GM12878 (cell line): ENCODE measurements around the gene STARD10. TPM values are rescaled to one million over a fixed set of nuclear protein-coding genes. Genes with fewer than 3 reads are reported as not detected.

Experiments used
- ATAC-seq: fragments of 200-7000 bp; cut with Tn5 transposase; 3 replicates; pipeline ENCODE4 v1.9.1; 2020; ENCODE audit warnings: mild to moderate bottlenecking, moderate library complexity
- BruUV-seq: library from RNA; stranded (reverse); fragments of 400-500 nt; replicated peaks from 2 replicates; lab custom pipeline; 2021; lab: Mats Ljungman, UMichigan
- CTCF ChIA-PET: fragments of 300-600 bp; sonication (Branson Sonifier 250); formaldehyde crosslinking; extraction: SDS; loops from one replicate; lab custom pipeline; 2021; ENCODE audit warnings: inconsistent platforms; lab: Yijun Ruan, JAX
- POLR2A ChIA-PET: fragments of 350-600 bp; formaldehyde crosslinking; extraction: SDS; loops from one replicate; lab custom pipeline; 2021; ENCODE audit warnings: inconsistent platforms; lab: Charles Lee
- RAD21 ChIA-PET: fragments of 300-600 bp; sonication (Branson Sonifier 250); formaldehyde crosslinking; loops from one replicate; lab custom pipeline; 2023; ENCODE audit warnings: antibody characterized with exemption; ENCODE audit not compliant: unreplicated experiment; lab: Charles Lee
- SMC1A ChIA-PET: fragments of 300-600 bp; sonication (Branson Sonifier 250); formaldehyde crosslinking; loops from one replicate; lab custom pipeline; 2023; ENCODE audit not compliant: unreplicated experiment, uncharacterized antibody; lab: Charles Lee
- DNase-seq: peaks from one replicate; pipeline ENCODE4 v3.0.0-alpha.2; 2011; ENCODE audit warnings: low read depth, low spot score
- FAIRE-seq: peaks from 3 replicates; lab custom pipeline; 2011; peaks lifted over from hg19 to GRCh38; lab: Jason Lieb, UNC
- H2AFZ ChIP-seq: 2 replicates; pipeline ENCODE4 v1.6.0; 2011; ENCODE audit warnings: low read depth, low read length, control low read depth; ENCODE audit not compliant: control insufficient read depth
- H3K27ac ChIP-seq: 2 replicates; pipeline ENCODE4 v1.5.1; 2011; ENCODE audit warnings: control low read depth; ENCODE audit not compliant: control insufficient read depth, insufficient read depth
- H3K27me3 ChIP-seq, 2 experiments: replicated peaks in 1 of 2; 2 replicates each; pipeline versions ENCODE4 v1.6.0 to v1.6.1; 2011; ENCODE audit warnings: low read length in 1 of 2; ENCODE audit not compliant: control insufficient read depth in 2 of 2, insufficient read depth in 2 of 2
- H3K36me3 ChIP-seq, 2 experiments: 2 replicates each; pipeline ENCODE4 v1.5.1; 2011; ENCODE audit warnings: low read length in 1 of 2; ENCODE audit not compliant: control insufficient read depth in 2 of 2, insufficient read depth in 2 of 2
- H3K4me1 ChIP-seq: 2 replicates; pipeline ENCODE4 v1.6.1; 2011; ENCODE audit warnings: mild to moderate bottlenecking, low read length, moderate library complexity, mixed read lengths; ENCODE audit not compliant: control insufficient read depth, insufficient read depth
- H3K4me2 ChIP-seq: 2 replicates; pipeline ENCODE4 v1.6.0; 2011; ENCODE audit warnings: control low read depth; ENCODE audit not compliant: control insufficient read depth, insufficient read depth
- H3K4me3 ChIP-seq: fragments of 200-600 bp; sonication (generic); 2 replicates; pipeline ENCODE4 v1.5.1; 2016
- H3K79me2 ChIP-seq: 2 replicates; pipeline ENCODE4 v1.6.0; 2011; ENCODE audit warnings: low read length; ENCODE audit not compliant: control insufficient read depth, insufficient read depth
- H3K9ac ChIP-seq: 2 replicates; pipeline ENCODE4 v1.8.0; 2011; ENCODE audit warnings: low read length, control low read depth, mixed read lengths; ENCODE audit not compliant: control insufficient read depth, insufficient read depth
- H3K9me3 ChIP-seq: replicated peaks from 3 replicates; pipeline ENCODE4 v1.5.1; 2011; ENCODE audit warnings: mild to moderate bottlenecking, low read length; ENCODE audit not compliant: control insufficient read depth, insufficient read depth
- H4K20me1 ChIP-seq: 2 replicates; pipeline ENCODE4 v1.6.0; 2011; ENCODE audit not compliant: control insufficient read depth, insufficient read depth
- CREM ChIP-seq: IDR thresholded peaks from 2 replicates; pipeline ENCODE4 v1.6.1; 2014; ENCODE audit warnings: antibody characterized with exemption, low read depth
- EP300 ChIP-seq, 2 experiments: fragments of 150-350 bp in 1 of 2; IDR thresholded peaks; 2 replicates each; pipeline ENCODE4 v1.6.1; 2011 to 2012; ENCODE audit warnings: low read depth in 2 of 2, low read length in 2 of 2, borderline replicate concordance in 1 of 2, improper control_type of control experiment in 1 of 2, inconsistent platforms in 1 of 2; ENCODE audit not compliant: control insufficient read depth in 1 of 2
- ETV6 ChIP-seq, 2 experiments: fragments of 450-650 bp in 1 of 2; IDR thresholded peaks in 1 of 2; conservative IDR thresholded peaks in 1 of 2; 2 replicates each; pipeline ENCODE4 v1.6.1; 2014; ENCODE audit warnings: antibody characterized with exemption in 1 of 2, borderline replicate concordance in 1 of 2, low read depth in 1 of 2, mild to moderate bottlenecking in 1 of 2, moderate library complexity in 1 of 2
- KDM1A ChIP-seq: fragments of 200-600 bp; sonication (generic); IDR thresholded peaks from 2 replicates; pipeline ENCODE4 v1.6.1; 2016; ENCODE audit warnings: borderline replicate concordance
- NBN ChIP-seq: fragments of 450-650 bp; IDR thresholded peaks from 2 replicates; pipeline ENCODE4 v1.6.1; 2016
- NFYB ChIP-seq: IDR thresholded peaks from 2 replicates; pipeline ENCODE4 v1.6.1; 2011; ENCODE audit warnings: low read depth, mild to moderate bottlenecking, low read length, improper control_type of control experiment, moderate library complexity; ENCODE audit not compliant: insufficient read depth
- NKRF ChIP-seq: fragments of 450-650 bp; conservative IDR thresholded peaks from 2 replicates; pipeline ENCODE4 v1.6.1; 2017; ENCODE audit warnings: mild to moderate bottlenecking, moderate library complexity
- NR2C2 ChIP-seq: IDR thresholded peaks from 2 replicates; pipeline ENCODE4 v1.6.1; 2011; ENCODE audit warnings: borderline replicate concordance, low read depth; ENCODE audit not compliant: control insufficient read depth, insufficient read length
- NR2F1 ChIP-seq: fragments of 450-650 bp; conservative IDR thresholded peaks from 2 replicates; pipeline ENCODE4 v1.6.1; 2017; ENCODE audit warnings: mild to moderate bottlenecking
- POLR2AphosphoS2 ChIP-seq: IDR thresholded peaks from 2 replicates; pipeline ENCODE4 v1.6.1; 2011; ENCODE audit warnings: low read depth, mild to moderate bottlenecking, low read length, improper control_type of control experiment, moderate library complexity
- YY1 ChIP-seq: IDR thresholded peaks from 2 replicates; pipeline ENCODE4 v1.6.1; 2011; ENCODE audit warnings: low read depth, mild to moderate bottlenecking, low read length
- ZBTB33 ChIP-seq: fragments of 450-650 bp; IDR thresholded peaks from 2 replicates; pipeline ENCODE4 v1.6.1; 2017; ENCODE audit warnings: mild to moderate bottlenecking
- ZBTB40 ChIP-seq: fragments of 450-650 bp; IDR thresholded peaks from 2 replicates; pipeline ENCODE4 v1.6.1; 2016; ENCODE audit warnings: mild to moderate bottlenecking, moderate library complexity, borderline replicate concordance
- ZSCAN29 ChIP-seq: fragments of 450-650 bp; IDR thresholded peaks from 2 replicates; pipeline ENCODE4 v1.6.1; 2017; ENCODE audit warnings: mild to moderate bottlenecking, moderate library complexity
- WGBS: methylation state at CpG from one replicate; pipeline ENCODE4 v1.1.6; 2016; ENCODE audit warnings: low lambda C conversion rate; ENCODE audit not compliant: insufficient replicate concordance, insufficient coverage; ENCODE audit errors: missing lambda C conversion rate; 5-methylcytosine and 5-hydroxymethylcytosine counted together
- in situ Hi-C: fragments of 300-500 bp; cut with MboI; formaldehyde crosslinking; loops from 9 replicates; pipeline ENCODE4 v1.14.3; 2018; ENCODE audit warnings: mixed read lengths
- intact Hi-C: fragments of 100-400 bp; cut with micrococcal nuclease; formaldehyde crosslinking; loops from one replicate; pipeline ENCODE4 v1.14.2; 2022; ENCODE audit not compliant: unreplicated experiment
- polyA plus RNA-seq, 11 experiments: library from polyadenylated mRNA; depleted of rRNA in 4 of 11; unstranded in 6 of 11; stranded (reverse) in 5 of 11; fragments of >200 nt; fragmentation: Nextera tagmentation in 4 of 11; fragmentation: Illumina TruSeq in 1 of 11; extraction: Ambion mirVana in 4 of 11; extraction: Trizol in 1 of 11; gene quantifications; 1 replicate in 1 of 11; 2 replicates in 10 of 11; pipeline versions ENCODE4 v1.2.1 to v1.2.3, GENCODE V29; 2011 to 2016; ENCODE audit warnings: inconsistent platforms in 2 of 11, missing spikeins in 2 of 11, low read depth in 1 of 11
- total RNA-seq, 4 experiments: library from RNA; depleted of rRNA in 3 of 4; stranded (reverse); fragments of >200 nt in 3 of 4; fragmentation: Illumina TruSeq in 1 of 4; extraction: Trizol in 1 of 4; gene quantifications; 2 replicates each; pipeline versions ENCODE4 v1.2.1 to v1.2.3, GENCODE V29; 2013 to 2021

Gene STARD10
- total and polyA plus RNA-seq, 10 of the 15 experiments (the other 5 are each of a cell fraction or from before 2014, with no cell fraction given), result 0.15 to 43.2 (median 23.1) TPM

- no peak for TF ChIP-seq POLR2AphosphoS2
- no peak for TF ChIP-seq NR2C2
- TF ChIP-seq ETV6 (conservative IDR thresholded peaks at IDR 0.05 in 1 of 2, IDR thresholded peaks at IDR 0.05 in 1 of 2; ENCODE audit: borderline replicate concordance in 1 of 2, low read depth in 1 of 2), result no peak
- no peak for TF ChIP-seq EP300 (IDR thresholded peaks at IDR 0.05; ENCODE audit: borderline replicate concordance in 1 of 2, control insufficient read depth in 1 of 2, low read depth in 2 of 2, low read length in 2 of 2)
- no peak for TF ChIP-seq KDM1A
- TF ChIP-seq NR2F1, result no peak
- no peak for TF ChIP-seq YY1
- no peak for TF ChIP-seq CREM
- no peak for TF ChIP-seq ZSCAN29
- TF ChIP-seq NFYB, result no peak
- TF ChIP-seq ZBTB40, result no peak
- TF ChIP-seq NBN, result no peak
- TF ChIP-seq ZBTB33, result no peak
- TF ChIP-seq NKRF, result no peak
- TF ChIP-seq, all 136 proteins: peak for 0
- in situ Hi-C loops, result loop anchor here (25.0 kb wide), 1 partner anchor 351 kb away; no protein-coding TSS in a partner anchor
- RAD21 ChIA-PET, result interaction anchor here (0.7 kb wide), 1 partner anchor 345 kb away, joined by 3 read pairs; no protein-coding TSS in a partner anchor
- H3K36me3 ChIP-seq, result peaks cover 26 to 42% of the 10 kb centered on the region in 2 experiments
- intact Hi-C loops, result no loop called here
- H4K20me1 ChIP-seq, result no peaks in the 10 kb centered on the region; the same call in 1 of the 2 replicates
- no peak overlapping the region for H2AFZ ChIP-seq
- H3K4me2 ChIP-seq, result no peak overlapping the region
- WGBS, result 95% methylated on average over 4 of the region's 4 CpGs
- no peaks in the 10 kb centered on the region for H3K79me2 ChIP-seq
- DNase-seq, result no peak
- CTCF ChIA-PET, result interaction anchor here (1.0 to 3.2 kb wide), 3 partner anchors 42 to 341 kb away, joined by 4 to 14 read pairs (median 4); partner anchors contain the start of gene STARD10
- SMC1A ChIA-PET, result interaction anchor here (0.7 to 8.0 kb wide), 3 partner anchors 111 to 345 kb away, joined by 3 to 65 read pairs (median 4); no protein-coding TSS in a partner anchor
- no peak overlapping the region for H3K9ac ChIP-seq
- no peaks in the 10 kb centered on the region for H3K4me1 ChIP-seq
- no TSS peak for BruUV-seq
- no peaks in the 10 kb centered on the region for H3K27me3 ChIP-seq
- ATAC-seq, result no peak
- POLR2A ChIA-PET, result interaction anchor here (0.7 kb wide), 1 partner anchor 173 kb away, joined by 7 read pairs; no protein-coding TSS in a partner anchor
- H3K4me3 ChIP-seq, result no peak overlapping the region
- H3K9me3 ChIP-seq, result no peaks in the 10 kb centered on the region
- no peak overlapping the region for H3K27ac ChIP-seq
- no peak for FAIRE-seq
Observed at GRCh38 chr11:72836111-72836510, 42.3 kb upstream of the STARD10 start.
